OCI-LY3 (cell line): ENCODE results near the gene TOPORS.
"Not testable (repeated sequence)": the region's sequence is repeated elsewhere in the genome, so short reads cannot be mapped to it uniquely, and the experiment has no call there.

Source experiments
- H2AFZ ChIP-seq: fragments of 200-600, 300-600 bp; shearing (Covaris generic); 2 replicates; pipeline ENCODE4 v1.6.0; 2014; ENCODE audit warnings: antibody characterized with exemption, low read depth, low read length
- H3K27ac ChIP-seq: fragments of 200-600, 300-600 bp; sonication (generic); 2 replicates; pipeline ENCODE4 v1.5.1; 2014; ENCODE audit warnings: mild to moderate bottlenecking, low read length, moderate library complexity, mixed read lengths
- H3K27me3 ChIP-seq: fragments of 200-600, 300-600 bp; sonication (generic); 2 replicates; pipeline ENCODE4 v1.6.1; 2014; ENCODE audit warnings: low read depth, low read length, mixed read lengths
- H3K36me3 ChIP-seq: fragments of 200-600, 300-600 bp; sonication (generic); replicated peaks from 2 replicates; pipeline ENCODE3; 2014; ENCODE audit warnings: low read depth, low read length, mixed read lengths
- H3K4me1 ChIP-seq: fragments of 300-600, 200-600 bp; sonication (generic); 2 replicates; pipeline ENCODE4 v1.6.1; 2014; ENCODE audit warnings: low read length, mixed read lengths
- H3K4me2 ChIP-seq: fragments of 200-600, 300-600 bp; sonication (generic); 2 replicates; pipeline ENCODE4 v1.6.1; 2014; ENCODE audit warnings: low read length, mixed read lengths
- H3K4me3 ChIP-seq: fragments of 300-600, 200-600 bp; sonication (generic); 2 replicates; pipeline ENCODE4 v1.5.1; 2014; ENCODE audit warnings: antibody characterized with exemption, mild to moderate bottlenecking, low read length, moderate library complexity
- H3K79me2 ChIP-seq: fragments of 300-600, 200-600 bp; shearing (Covaris generic); 2 replicates; pipeline ENCODE4 v1.6.1; 2014; ENCODE audit warnings: mild to moderate bottlenecking, low read length, mixed read lengths
- H3K9ac ChIP-seq: fragments of 300-600, 200-600 bp; shearing (Covaris generic); 2 replicates; pipeline ENCODE4 v1.6.0; 2014; ENCODE audit warnings: mild to moderate bottlenecking, low read length, moderate library complexity
- H3K9me3 ChIP-seq: fragments of 200-600, 300-600 bp; shearing (Covaris generic); 2 replicates; pipeline ENCODE4 v1.6.1; 2014; ENCODE audit warnings: low read length, mixed read lengths; ENCODE audit not compliant: insufficient read depth
- H4K20me1 ChIP-seq: fragments of 200-600, 300-600 bp; sonication (generic); 2 replicates; pipeline ENCODE4 v1.6.1; 2016; ENCODE audit warnings: low read length, mixed read lengths; ENCODE audit not compliant: insufficient read depth
- EZH2phosphoT487 ChIP-seq: fragments of 200-600 bp; shearing (Covaris generic); IDR thresholded peaks from 2 replicates; pipeline ENCODE4 v1.6.1; 2018; ENCODE audit warnings: antibody characterized with exemption, mixed run types, low read depth
- TF ChIP-seq, protein P1 (sequence below): fragments of 200-600, 300-600 bp; sonication (generic); IDR thresholded peaks from 2 replicates; pipeline ENCODE4 v1.5.1; 2014; ENCODE audit warnings: antibody characterized with exemption, low read length, low read depth

Gene TOPORS

DNA sequence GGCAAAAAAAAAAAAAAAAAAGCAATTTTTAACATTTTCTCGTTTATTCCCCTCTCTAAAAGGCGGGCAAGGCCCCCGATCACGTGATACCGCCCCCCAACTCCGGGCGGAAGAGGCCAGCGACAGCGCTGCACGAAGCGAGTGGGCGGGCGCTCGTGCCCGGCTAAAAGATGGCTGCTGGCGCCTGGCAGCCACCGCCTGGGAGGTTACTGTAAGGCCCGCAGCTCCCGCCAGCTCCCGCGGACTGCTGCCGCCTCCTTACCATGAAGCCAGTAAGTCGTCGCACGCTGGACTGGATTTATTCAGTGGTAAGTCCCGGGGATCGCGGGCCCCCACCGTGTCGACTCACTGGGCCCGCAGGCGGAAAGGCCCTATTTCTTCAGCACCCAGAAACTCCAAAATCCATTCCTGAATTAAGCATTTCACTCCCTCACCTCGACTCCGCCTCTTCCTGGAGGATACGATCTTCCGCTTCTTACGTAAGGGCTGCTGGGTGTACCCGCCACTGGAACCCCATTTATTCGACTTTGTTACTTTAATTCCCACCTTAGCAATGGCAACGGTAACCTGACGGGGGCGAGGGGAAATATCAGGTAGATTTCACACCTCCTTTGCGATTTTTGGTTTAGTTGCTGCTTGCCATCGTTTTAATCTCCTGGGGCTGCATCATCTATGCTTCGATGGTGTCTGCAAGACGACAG, at the start of gene TOPORS, which contains the start of gene SMIM27:
Gene TOPORS, minus strand, starts transcription at position 415 of the 701 bp plus-strand sequence. Its CDS starts 150 bp downstream, at position 265.
Gene SMIM27, plus strand, starts transcription at position 156 of the 701 bp plus-strand sequence. Its CDS starts 108 bp downstream, at position 264.
- Histone ChIP-seq H3K4me3 (peak within 1 kb of the TSS; percentile 87), H3K27me3 (no peaks in the 10 kb centered on the region), H3K27ac (peak within 1 kb of the TSS; percentile 69), H3K36me3 (no peaks in the 10 kb centered on the region), H3K9me3 (no peaks in the 10 kb centered on the region), H3K79me2 (peaks cover 52% of the 10 kb centered on the region), H3K9ac (peak within 1 kb of the TSS; percentile 81), H3K4me2 (peak within 1 kb of the TSS; percentile 86), H2AFZ (peak within 1 kb of the TSS; percentile 81), H4K20me1 (peaks cover 3% of the 10 kb centered on the region; the same call in 1 of the 2 replicates), H3K4me1 (peaks cover 4% of the 10 kb centered on the region)
- TF ChIP-seq, protein P1, sequence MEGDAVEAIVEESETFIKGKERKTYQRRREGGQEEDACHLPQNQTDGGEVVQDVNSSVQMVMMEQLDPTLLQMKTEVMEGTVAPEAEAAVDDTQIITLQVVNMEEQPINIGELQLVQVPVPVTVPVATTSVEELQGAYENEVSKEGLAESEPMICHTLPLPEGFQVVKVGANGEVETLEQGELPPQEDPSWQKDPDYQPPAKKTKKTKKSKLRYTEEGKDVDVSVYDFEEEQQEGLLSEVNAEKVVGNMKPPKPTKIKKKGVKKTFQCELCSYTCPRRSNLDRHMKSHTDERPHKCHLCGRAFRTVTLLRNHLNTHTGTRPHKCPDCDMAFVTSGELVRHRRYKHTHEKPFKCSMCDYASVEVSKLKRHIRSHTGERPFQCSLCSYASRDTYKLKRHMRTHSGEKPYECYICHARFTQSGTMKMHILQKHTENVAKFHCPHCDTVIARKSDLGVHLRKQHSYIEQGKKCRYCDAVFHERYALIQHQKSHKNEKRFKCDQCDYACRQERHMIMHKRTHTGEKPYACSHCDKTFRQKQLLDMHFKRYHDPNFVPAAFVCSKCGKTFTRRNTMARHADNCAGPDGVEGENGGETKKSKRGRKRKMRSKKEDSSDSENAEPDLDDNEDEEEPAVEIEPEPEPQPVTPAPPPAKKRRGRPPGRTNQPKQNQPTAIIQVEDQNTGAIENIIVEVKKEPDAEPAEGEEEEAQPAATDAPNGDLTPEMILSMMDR, result no peak
- no peak for TF ChIP-seq EZH2phosphoT487

DNA sequence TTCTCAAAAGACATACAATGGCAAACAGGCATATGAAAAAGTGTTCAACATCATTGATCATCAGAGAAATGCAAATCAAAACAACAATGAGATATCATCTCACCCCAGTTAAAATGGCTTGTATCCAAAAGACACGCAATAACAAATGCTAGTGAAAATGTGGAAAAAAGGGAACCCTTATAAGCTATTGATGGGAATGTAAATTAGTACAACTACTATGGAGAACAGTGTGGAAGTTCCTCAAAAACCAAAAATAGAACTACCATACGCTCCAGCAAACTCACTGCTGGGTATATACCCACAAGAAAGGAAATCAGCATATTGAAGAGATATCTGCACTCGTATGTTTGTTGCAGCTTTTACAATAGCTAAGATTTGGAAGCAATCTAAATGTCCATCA, 46.6 kb upstream of the TOPORS start:
- H3K36me3 ChIP-seq, H3K27me3 ChIP-seq, H3K4me2 ChIP-seq, H3K9me3 ChIP-seq, H4K20me1 ChIP-seq, H2AFZ ChIP-seq, H3K79me2 ChIP-seq, H3K27ac ChIP-seq, H3K9ac ChIP-seq, H3K4me3 ChIP-seq: not testable (repeated sequence)
- H3K4me1 ChIP-seq, result peaks cover 55% of the 10 kb centered on the region

DNA sequence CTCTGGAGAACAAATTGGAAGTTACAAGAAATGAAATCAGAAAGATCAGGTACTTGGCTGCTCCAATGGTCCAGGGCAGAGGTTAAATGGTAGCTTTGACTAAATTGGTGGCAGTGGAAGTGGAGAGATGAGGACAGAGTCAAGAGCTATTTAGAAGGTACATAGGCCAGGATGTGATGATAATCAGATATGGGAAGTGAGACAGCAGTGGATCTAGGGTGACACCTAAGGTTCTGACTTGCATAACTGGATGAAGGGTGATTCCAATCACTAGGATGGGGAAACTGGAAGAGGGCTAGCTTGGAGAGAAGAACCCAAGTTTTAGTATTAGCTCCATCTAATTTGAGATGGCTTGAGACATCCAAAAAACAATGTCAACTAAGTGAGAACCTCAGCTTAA, 44.5 kb upstream of the TOPORS start:
- Histone ChIP-seq H3K9ac (no peak overlapping the region), H4K20me1 (no peaks in the 10 kb centered on the region), H3K4me2 (no peak overlapping the region), H2AFZ (no peak overlapping the region), H3K27me3 (no peaks in the 10 kb centered on the region), H3K4me1 (peaks cover 35% of the 10 kb centered on the region), H3K9me3 (no peaks in the 10 kb centered on the region), H3K4me3 (no peak overlapping the region), H3K36me3 (no peaks in the 10 kb centered on the region), H3K27ac (no peak overlapping the region), H3K79me2 (no peaks in the 10 kb centered on the region)
- TF ChIP-seq, protein P1, result no peak
- TF ChIP-seq EZH2phosphoT487, result no peak

DNA sequence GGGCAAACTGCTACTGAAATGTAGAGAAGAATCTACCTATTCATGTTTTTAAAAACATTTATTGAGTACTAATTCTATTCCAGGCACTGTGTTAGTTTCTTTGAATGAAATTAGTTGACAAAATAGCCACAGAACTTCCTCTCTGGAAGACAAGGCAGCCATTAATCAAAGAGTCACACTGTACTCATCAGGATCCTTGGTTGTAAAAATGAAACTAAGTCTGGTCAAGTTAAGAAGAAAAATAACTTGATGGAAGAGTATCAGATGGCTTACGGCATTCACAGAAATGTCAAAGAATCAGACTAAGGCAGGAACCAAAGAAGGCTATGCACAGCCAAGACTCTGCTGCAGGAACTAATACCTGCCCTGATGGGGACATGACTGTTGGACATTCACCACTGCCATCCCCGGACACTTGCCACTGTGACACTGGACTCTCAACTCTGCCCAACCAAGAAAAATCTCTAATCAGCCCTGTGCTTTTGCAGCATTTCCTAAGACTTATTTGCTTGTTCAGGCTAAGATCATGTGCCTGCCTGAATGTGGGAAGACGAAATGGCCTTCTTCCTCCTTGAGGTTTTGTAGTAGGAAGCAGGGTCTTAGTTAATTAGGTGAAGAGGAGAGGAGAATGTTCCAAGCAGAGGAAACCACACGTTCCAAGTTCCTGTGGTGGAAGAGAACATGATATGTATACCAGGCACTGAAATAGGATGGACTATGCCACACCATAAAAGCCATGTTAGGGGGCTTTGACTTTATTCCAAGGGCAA, 43.9 kb upstream of the TOPORS start:
- no peak overlapping the region for H3K4me3 ChIP-seq
- H3K36me3 ChIP-seq, result no peaks in the 10 kb centered on the region
- no peaks in the 10 kb centered on the region for H3K9me3 ChIP-seq
- H3K4me1 ChIP-seq, result peaks cover 28% of the 10 kb centered on the region
- H4K20me1 ChIP-seq, result no peaks in the 10 kb centered on the region
- no peak overlapping the region for H3K27ac ChIP-seq
- no peaks in the 10 kb centered on the region for H3K79me2 ChIP-seq
- peak overlapping the region; percentile 41 for H2AFZ ChIP-seq
- no peak overlapping the region for H3K9ac ChIP-seq
- TF ChIP-seq EZH2phosphoT487, result no peak
- TF ChIP-seq, protein P1, result no peak
- H3K4me2 ChIP-seq, result peak overlapping the region; percentile 16; the same call in 1 of the 2 replicates
- no peaks in the 10 kb centered on the region for H3K27me3 ChIP-seq
